ENCODE measurements around the gene CYSTM1.

CYSTM1 gene, protein sequence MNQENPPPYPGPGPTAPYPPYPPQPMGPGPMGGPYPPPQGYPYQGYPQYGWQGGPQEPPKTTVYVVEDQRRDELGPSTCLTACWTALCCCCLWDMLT

DNA sequence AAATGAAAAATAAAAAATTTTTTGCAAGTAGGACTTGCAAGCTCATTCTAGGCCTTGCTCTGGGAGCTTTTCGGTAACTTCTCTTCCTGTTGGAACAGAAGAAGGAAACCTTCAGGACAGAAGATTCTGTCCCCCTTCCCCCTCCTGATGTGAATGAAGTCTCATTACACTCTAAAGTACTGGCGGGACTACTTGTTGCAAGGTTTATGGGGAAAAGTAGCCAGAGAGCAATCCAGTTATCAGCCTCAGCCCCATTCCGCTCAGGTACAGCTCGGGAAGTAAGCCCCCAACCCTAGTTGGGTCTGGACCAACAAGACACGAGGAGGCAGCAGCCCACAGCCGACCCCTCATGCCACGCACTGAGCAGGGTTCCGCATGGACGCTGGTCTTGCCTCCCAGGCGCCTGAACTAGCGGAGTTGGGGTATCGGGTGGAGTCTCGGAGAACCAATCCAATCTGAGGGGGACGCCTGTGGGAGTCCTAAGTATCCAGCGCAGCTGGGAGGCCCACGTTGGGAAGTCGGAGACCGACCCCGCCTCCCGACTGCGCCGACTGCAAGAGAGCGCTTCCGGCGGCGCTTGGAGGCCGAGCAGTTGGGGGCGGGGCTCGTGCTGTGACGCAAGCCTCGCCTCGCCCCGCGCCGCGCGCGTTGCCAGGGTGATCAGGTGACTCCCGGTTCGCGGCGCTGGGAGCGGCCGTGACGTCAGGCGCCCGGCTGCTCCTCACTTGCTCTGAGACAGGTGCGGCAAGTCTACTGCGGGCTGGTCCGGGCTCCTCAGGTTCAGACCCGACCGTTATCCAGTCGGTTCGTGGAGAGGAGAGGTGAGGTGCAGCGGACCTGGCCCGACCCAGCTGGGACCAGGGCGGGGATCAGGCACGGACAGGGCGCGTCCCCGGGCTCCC lies at the start of gene CYSTM1:
TSS of gene CYSTM1 (plus strand) at position 724 of the 902 bp plus-strand sequence. CDS start 19,278 bp downstream, outside the sequence.
- DNase-seq (ENCODE audit: low read depth): peak; percentile 95

DNA sequence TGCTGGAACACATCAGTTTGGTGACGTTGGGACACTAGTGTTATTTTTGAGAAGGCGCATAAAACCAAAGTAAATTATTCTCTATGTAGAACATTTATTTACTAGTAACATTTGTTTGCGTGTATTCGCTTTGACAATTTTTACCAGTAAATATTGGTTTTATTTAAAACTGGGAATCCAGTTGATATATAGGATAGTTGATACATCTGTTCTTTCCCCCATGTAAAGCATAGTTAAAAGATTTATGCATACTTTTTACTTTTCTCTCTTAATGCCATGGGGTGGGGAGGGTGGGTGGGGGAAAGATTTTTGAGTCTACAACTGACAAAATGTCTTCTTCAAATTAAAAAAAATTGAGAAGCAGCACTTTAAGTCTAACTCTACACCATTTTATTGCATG lies 49.4 kb upstream of the CYSTM1 start, which contains the start of gene IGIP:
TSS of gene IGIP (plus strand) at position 301 of the 400 bp plus-strand sequence. CDS start 2,540 bp downstream, outside the sequence.
- DNase-seq (ENCODE audit: low read depth): no peak

DNA sequence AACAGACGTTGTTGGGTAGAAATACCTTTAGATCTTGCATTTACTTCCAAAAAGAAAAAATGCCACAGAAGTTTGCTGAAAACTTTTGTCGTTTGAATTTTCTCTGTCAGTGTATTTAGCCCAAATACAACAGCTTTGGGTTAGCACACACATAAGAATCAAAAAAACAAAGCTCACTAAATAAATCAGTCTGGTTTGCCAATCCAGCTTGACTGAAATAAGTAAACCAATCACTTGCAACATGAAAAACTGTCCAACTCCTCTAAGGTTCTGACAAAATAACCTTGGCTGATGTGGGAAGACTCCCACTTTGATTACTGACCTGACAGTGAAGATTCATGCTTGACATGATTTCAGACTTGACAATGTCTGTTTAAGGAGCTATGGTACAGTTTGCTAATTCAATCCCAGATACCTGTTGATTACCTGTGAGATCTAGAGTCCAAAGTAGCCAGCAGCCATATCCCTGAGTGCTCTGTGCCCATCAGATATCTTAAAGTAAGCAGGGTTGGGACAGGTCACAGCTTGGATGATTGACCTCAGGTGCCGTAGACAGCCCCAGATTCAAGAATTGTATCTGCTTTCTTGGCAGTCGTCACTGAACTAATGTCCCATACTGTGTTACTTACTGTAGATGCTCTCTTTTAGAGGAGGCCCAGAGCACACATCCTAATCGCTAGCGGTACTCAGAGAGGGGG lies 48.5 kb upstream of the CYSTM1 start:
- DNase-seq (ENCODE audit: low read depth): no peak

- DNase-seq (ENCODE audit: low read depth): no peak
These were observed 46.6 kb upstream of the CYSTM1 start for GRCh38 chr5:140128376-140128775.

DNA sequence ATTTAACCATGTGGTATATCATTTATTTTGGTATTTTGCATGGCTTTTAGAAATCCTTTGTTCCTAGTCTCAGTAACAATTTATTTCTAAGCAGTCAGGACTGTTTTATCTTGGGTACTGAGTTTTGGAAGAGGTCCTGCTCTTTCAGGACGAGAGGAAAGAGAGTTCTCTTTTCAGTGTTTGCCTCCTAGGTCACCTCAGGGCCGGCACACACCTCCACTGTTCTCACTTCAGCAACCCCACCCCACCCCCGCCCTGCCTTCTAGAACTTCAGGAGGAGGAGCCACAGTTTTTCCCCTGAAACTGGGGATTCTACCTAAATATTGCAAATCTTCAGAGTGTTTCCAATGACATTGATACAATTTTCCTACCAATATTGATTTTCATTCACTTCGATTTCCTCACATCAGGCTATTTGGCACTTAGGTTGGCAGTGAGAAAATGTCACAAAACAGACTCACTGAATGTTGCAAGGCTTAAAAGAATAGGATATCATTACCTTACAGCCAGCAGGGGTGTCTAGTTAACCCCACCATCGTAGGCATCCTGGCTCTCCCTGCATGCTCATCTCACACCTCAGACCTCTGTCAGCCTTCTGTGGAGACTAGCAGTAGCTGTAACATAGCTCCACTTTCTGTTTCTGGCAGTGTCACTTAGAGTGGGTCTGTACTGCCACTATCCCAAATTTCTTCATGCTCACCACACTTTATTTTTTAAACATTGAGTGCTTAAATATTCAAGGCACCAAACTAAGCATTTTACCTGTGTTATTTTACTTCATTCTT lies 43.8 kb upstream of the CYSTM1 start:
- DNase-seq (ENCODE audit: low read depth): peak; percentile 45

DNA sequence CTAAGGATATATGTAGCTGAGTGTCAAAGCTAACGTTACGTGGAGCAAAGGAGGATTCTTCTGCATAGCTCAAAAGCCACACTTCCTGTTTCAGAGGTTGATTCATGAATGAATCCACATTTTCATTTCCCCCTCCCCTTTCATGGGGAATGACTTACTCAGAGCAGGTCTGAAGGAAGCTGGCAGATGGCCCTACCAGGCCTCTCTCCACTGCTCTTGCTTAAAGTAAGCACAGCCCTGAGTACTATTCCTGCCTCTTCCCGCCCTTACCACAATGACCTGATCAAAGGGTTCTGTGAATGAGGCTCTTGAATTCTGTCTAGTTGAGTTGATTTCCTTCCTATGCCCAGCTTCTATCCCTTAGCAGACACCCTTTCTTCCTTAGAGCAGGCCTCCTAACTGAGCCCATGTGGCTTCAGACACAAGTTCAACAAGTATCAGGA lies 43.0 kb upstream of the CYSTM1 start:
- DNase-seq (ENCODE audit: low read depth): peak; percentile 98

GRCh38 chr5:140133514-140134167 lies 41.3 kb upstream of the CYSTM1 start:
- no peak for DNase-seq (ENCODE audit: low read depth)

DNA sequence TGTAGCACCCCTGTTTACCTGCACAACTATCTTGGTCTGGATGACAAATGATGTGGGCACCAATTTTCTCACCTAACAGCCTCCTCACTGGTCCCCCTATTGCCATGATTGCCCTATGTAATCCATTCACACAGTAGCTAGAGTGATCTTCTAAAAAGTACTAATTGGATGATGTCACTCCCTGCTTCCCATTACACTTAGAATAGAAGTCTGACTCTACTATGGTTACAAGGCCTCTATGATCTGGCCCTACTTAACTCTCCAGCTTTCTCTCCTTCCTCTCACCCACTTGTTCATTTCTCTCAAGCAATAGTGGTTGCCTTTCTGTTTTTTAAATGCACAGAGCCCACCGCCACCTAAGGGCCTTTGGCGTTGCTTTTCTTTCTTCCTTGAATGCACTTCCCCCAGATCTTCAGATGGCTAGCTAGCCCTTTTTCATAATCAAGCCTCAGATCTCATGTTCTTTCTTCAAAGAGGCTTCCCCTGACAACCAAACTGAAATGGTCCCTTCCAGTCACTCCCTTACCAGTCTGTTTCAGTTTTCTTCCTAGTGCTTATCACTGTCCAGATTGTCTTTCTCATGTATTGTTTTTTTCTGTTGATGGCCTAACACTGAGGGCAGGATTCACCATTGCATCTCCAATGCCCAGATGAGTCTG lies 40.6 kb upstream of the CYSTM1 start:
- no peak for DNase-seq (ENCODE audit: low read depth)

DNA sequence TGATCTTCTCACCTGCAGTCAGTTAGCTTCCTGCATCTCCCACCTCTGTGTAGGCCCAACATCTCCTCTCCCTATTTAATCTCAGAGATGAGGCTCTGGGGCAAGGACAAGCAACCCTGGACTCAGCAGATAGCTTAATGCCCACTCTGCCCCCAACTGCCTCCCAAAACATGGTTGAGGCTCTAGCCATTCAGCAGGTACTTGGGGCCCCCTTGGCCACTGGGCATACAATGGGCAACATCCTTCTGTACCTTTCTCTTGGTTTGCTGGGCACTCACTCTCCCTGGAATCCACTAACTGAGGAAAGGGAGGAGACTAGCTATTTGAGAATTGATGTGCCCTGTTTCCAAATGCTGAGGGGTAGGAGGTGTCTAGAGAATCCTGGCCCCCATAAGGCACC lies 39.9 kb upstream of the CYSTM1 start:
- DNase-seq (ENCODE audit: low read depth): no peak

- DNase-seq (ENCODE audit: low read depth): no peak
These were observed 38.4 kb upstream of the CYSTM1 start for GRCh38 chr5:140136624-140137023.

- DNase-seq (ENCODE audit: low read depth): no peak
These were observed 34.6 kb upstream of the CYSTM1 start for GRCh38 chr5:140140435-140140834.

DNA sequence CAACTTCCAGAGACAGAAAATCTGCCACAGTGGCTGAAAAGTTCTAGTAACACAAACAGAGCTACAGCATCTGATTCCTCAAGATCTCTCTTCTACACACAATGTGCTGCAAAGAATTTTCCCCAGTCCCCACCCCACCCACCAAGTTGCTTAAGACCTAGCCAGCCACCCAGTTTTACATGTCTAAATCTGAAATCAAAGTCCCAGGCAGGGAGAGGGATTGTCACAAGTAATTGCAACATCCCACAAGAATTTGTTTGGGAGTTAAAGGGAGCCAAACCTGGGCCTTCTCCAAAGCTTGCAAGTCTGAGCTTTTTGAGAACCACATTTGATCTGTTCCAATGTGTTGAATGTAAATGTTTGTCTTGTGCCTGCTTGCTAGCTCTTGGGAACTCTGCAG lies 33.7 kb upstream of the CYSTM1 start:
- no peak for DNase-seq (ENCODE audit: low read depth)

DNA sequence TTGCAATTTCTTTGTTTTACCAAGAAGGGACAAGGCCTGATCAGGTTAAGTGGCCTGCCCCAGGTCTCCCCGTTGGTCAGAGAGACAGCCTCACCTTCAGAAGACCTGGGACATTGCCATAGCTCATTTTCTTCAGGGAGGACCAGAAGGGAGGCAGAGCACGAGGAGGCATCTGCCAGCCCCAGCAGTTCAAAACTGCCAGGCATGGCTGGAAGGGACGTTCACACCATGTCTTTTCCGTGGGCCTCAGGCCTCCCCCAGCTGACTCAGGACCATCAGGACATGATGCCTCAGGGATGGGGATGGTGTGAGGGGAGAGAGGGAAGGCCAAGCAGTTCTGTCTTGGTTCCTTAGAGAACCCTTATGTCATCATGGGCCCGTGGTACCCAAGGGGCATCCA lies 32.7 kb upstream of the CYSTM1 start:
- no peak for DNase-seq (ENCODE audit: low read depth)

GRCh38 chr5:140142856-140143255 lies 32.1 kb upstream of the CYSTM1 start:
- DNase-seq (ENCODE audit: low read depth): no peak

DNA sequence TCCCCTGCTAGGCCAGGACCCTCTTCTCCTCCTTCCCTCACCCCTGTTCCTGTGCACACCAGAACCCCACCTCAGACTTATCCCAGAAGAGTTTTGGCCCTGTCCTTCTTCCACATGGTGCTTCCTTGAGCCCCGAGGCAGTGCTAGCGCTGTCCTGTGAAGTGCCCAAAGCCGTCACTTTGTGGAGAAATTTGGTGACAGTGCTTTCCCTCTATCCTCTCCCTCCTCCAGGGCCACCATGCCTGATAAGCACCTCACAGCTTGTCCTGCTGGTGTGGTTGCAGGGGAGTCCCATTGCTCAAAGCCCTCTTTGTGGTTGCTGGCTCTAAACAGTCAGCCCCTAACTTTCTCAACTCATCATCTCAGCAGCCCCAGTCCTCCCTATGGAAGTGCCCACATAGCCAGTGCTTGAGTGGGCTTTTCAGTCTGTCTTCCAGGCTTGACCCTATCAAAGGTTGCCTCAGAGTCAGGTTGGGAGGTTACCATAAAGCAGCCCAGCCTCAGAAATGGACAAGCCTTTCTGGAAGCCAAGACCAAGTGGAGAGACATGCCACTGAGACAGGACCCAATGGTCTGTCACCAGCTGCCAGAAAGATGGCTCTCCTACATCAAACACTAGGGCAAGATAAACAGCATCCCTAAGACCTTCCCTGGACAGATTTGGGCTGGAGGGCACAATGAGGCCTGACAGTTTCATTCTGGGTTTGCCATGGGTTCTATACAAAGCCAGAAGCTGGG lies 31.3 kb upstream of the CYSTM1 start:
- DNase-seq (ENCODE audit: low read depth): no peak

GRCh38 chr5:140145256-140145655 lies 29.7 kb upstream of the CYSTM1 start:
- DNase-seq (ENCODE audit: low read depth): no peak

GRCh38 chr5:140145818-140146522 lies 29.0 kb upstream of the CYSTM1 start:
- peak; percentile 86 for DNase-seq (ENCODE audit: low read depth)

GRCh38 chr5:140146523-140146842 lies 28.5 kb upstream of the CYSTM1 start:
- no peak for DNase-seq (ENCODE audit: low read depth)

- DNase-seq (ENCODE audit: low read depth): no peak
These were observed 27.5 kb upstream of the CYSTM1 start for GRCh38 chr5:140147460-140147859.

DNA sequence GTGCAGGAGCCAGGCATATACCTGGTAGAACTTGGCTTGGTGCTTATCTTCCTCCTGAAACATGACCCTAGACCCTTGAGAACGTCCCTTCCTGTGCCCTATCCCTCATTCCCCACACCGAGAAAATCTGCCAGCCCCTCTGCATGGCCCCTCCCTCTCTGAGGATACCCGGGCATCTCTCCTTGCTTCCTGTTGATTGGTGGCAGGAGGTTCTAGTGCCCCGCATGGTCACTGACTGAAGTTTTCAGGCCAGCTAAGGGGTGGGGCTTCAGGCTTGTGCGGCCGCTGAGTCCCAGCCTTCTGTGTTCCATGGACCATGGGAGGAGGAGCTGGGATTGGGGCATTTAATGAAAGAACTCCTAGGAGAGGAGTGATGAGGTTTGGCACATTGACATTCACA lies 26.5 kb upstream of the CYSTM1 start:
- peak; percentile 25 for DNase-seq (ENCODE audit: low read depth)

All from ELR (cell line).